SU-DHL-6 (cell line): ENCODE results near the gene RUFY3.

Experiments
- EZH2phosphoT487 ChIP-seq: fragments of 200-600 bp; sonication (generic), shearing (Covaris generic); conservative IDR thresholded peaks from 2 replicates; pipeline ENCODE4 v1.6.1; 2018; ENCODE audit warnings: mild to moderate bottlenecking, antibody characterized with exemption, low read length, moderate library complexity, mixed read lengths
- TF ChIP-seq, protein P1 (sequence below): fragments of 200-600 bp; sonication (generic); IDR thresholded peaks from one replicate; pipeline ENCODE4 v1.5.1; 2017; ENCODE audit warnings: antibody characterized with exemption, mild to moderate bottlenecking, low read length, moderate library complexity; ENCODE audit not compliant: insufficient read depth, poor library complexity, severe bottlenecking

DNA sequence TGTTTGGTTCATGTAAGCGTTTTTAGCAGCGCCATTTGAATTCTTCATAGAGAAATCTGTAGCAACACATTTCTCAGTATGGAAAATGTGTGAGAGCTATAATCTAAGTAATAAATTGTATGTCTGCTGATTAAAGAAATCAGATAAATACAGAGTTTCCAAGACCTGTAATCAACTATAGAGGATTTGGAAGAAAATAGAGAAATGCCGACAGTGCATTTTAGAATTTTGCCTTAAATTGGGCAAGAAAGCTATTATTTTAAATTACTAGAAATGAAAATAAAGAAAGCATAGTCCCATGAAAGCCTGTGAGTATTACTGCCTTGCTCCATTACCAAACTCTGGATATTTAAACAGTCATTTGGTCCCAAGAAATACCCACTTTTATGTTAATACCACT, 2.7 kb downstream of the RUFY3 start:
- TF ChIP-seq, protein P1, sequence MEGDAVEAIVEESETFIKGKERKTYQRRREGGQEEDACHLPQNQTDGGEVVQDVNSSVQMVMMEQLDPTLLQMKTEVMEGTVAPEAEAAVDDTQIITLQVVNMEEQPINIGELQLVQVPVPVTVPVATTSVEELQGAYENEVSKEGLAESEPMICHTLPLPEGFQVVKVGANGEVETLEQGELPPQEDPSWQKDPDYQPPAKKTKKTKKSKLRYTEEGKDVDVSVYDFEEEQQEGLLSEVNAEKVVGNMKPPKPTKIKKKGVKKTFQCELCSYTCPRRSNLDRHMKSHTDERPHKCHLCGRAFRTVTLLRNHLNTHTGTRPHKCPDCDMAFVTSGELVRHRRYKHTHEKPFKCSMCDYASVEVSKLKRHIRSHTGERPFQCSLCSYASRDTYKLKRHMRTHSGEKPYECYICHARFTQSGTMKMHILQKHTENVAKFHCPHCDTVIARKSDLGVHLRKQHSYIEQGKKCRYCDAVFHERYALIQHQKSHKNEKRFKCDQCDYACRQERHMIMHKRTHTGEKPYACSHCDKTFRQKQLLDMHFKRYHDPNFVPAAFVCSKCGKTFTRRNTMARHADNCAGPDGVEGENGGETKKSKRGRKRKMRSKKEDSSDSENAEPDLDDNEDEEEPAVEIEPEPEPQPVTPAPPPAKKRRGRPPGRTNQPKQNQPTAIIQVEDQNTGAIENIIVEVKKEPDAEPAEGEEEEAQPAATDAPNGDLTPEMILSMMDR = no peak
- TF ChIP-seq EZH2phosphoT487 = no peak
